Activated naive CD4-positive, alpha-beta T cell treated with Interleukin-2 at 50 U/mL for 16 hours (primary cell): ENCODE results near the gene TBC1D4.

ENCODE experiments used
- DNase-seq: peaks from one replicate; pipeline ENCODE4 v3.0.0-alpha.2; 2020

Gene TBC1D4

DNA sequence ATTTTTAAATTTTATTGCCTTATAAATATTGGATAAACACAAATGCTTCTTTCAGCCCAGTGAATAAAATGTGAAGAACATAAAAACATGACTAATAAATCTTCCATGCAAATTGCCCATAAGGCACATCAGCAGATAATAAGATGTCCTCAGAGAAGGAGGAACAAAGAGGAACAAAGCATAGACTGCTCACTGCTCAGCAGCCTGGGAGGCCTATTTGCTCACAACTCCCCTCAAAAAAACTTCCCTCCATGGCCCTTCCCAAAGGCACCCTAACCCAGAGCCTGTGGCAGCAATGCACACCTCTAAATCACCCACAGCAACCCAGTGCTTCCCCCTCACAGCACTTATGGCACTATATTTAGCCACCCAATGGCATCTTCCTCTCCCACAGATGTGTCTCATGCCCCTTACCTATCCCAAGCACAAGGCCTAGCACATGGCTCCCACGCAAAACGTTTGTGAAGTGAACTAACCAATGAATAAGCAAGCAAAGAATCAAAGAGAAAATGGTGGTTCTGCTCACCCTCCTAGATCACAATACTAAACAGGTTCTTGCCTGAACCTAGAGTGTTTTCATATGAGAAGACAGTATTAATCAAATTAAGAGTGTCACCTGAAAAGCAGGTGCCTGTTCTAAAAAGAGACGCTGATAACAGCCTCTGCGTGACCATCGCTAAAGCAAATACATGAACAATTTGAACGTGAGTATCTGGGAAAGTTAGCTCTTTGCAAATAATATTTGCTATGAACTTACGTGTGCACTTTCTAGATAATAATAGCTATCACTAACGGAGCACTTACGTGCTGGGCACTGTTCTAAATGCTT lies 96.9 kb downstream of the TBC1D4 start:
- DNase-seq: no peak

DNA sequence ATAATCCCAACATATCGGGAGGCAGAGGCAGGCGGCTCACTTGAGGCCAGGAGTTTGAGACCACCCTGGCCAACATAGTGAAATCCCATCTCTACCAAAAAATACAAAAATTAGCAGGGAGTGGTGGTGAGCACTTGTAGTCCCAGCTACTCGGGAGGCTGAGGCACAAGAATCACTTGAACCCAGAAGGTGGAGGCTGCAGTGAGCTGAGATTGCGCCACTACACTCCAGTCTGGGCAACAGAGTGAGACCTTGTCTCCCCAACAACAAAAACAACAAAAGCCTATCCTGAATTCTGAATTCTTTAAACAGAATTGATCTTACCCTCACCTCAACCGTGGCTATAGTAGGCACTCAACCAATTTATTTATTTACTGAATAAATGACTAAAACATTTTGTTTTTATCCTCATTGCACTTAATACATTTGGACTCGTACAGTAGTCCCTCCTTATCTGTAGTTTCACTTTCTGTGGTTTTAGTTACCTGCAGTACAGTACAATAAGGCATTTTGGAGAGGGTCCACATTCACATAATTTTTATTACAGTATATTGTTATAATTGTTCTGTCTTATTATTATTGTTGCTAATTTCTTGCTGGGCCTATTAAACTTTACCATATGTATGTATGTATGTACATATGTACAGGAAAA lies 98.8 kb downstream of the TBC1D4 start:
- DNase-seq: no peak

DNA sequence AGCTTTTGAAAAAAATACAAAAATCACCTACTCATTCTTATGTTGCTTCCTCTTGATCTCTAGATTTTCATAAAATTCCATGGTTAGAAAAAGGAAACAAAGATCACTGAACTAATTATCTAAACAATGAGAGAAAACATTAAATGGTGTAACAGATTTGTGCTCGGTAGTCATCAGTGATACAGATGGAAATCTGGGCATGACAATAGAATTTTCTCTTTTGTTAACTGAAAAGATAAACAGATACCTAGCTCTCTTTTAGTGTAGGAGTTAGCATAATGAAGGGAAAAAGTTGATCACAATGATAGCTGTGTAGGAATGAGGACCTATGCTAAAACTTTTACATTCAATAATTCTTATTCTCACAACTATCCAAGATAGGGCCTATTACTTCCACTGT lies 103.7 kb downstream of the TBC1D4 start:
- no peak for DNase-seq

DNA sequence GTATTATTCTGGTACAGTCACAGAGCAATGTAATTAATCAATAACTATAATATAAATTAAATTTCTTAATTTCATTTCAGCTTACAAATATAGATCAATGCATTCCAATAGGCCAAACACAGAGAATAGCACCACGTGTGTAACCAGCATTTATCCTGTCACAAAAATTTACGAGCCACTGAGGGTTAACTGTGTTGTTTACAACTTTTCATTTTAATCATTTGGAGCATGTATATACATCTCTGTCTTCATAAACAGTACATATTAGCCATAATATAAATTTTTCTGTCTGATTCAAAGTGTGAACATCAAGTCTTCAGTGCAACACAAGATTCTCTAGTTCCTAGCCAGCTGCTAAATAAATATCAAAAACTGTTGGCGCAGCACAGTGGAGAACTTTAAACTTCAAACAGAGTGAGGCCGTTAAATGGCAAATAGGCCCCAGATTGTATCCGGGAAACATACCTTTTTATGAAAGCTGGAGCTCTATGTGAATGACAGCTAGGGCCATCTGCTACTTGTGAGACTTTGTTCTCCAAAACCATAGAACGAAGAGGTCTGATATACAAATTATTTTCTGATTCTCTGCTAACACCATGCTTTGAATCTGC lies 105.1 kb downstream of the TBC1D4 start:
- DNase-seq: no peak

GRCh38 chr13:75375329-75375728 lies 106.6 kb downstream of the TBC1D4 start:
- DNase-seq: no peak

- DNase-seq: no peak
These were observed 108.0 kb downstream of the TBC1D4 start for GRCh38 chr13:75373988-75374387.

- no peak for DNase-seq
These were observed 108.8 kb downstream of the TBC1D4 start for GRCh38 chr13:75372923-75373841.

DNA sequence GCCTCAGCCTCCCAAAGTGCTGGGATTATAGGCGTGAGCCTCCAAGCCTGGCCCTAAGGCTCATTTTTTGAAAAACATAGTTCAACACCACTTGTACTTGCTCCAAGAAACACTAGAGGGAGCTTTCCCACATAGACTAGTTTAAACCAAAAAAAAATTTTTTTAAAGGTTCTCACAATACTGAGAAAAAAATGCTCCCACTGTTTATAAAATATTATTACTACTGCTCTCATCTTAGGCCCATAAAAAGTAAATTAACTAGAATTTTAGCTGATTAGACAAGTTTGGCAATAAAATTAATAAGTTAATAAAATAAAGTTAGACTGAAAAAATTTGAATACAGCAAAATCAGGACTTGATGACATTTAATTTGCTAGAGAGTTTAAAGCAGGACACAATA lies 109.5 kb downstream of the TBC1D4 start:
- DNase-seq: no peak

DNA sequence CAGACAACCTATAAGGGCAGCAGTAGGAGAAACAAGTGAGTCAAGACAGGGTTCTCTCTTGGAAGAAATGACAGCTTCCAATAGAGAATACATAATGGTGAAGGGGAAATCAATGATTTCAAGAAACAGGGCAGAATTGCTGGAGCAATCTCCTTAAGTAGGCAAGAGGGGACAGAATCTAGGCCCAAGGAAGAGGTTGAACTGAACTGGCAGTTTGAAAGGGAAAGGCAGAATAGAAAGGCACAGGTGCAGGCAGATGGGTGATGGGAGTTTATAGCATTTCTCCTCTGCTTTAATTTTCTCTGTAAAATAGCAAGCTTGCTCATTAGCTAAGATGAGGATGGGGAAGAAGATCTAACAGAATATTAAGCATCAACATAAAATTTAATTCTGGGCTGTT lies 110.8 kb downstream of the TBC1D4 start:
- DNase-seq: no peak

GRCh38 chr13:75370774-75371173 lies 111.2 kb downstream of the TBC1D4 start:
- no peak for DNase-seq

DNA sequence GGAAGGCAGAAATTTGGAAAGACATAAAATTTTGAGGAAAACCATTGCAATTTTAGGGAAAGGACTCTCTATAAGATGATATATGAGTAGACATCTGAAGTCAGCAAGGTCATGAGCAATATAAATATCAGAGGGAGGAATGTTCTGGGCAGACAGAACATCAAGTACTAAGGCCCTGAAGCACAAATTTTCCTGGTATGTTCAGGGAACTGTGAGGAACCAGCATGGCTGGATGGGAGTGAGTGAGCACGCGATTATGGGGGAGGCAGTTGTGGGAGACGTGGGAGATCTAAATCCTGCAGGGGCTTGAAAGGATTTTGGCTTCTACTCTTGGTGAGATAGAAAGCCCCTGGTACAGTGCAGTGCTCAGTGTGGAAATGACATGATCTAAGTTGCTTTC lies 112.0 kb downstream of the TBC1D4 start:
- no peak for DNase-seq

GRCh38 chr13:75368167-75368566 lies 113.8 kb downstream of the TBC1D4 start:
- DNase-seq: no peak

- no peak for DNase-seq
These were observed 115.3 kb downstream of the TBC1D4 start for GRCh38 chr13:75366380-75367280.

DNA sequence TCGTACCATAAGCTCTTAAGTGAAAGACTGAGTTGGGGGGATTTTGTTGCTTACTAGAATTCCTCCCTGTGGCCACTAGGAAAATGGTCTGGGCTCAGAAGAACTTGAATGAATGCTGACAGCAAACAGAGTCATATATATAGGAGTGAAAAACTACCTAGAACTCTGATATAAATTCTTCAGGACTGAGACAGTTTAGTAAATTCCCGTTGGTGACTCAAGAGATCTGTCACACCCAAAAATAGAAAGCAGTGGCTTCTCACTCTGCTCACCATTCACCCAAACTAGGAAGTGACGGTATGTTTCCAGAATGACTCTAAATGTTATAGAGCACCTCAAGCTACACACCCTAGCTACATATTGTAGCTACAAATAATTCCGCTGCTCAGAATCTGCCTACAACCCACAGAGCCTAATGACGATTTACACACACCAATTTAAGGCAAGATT lies 116.2 kb downstream of the TBC1D4 start:
- DNase-seq: peak; percentile 15

DNA sequence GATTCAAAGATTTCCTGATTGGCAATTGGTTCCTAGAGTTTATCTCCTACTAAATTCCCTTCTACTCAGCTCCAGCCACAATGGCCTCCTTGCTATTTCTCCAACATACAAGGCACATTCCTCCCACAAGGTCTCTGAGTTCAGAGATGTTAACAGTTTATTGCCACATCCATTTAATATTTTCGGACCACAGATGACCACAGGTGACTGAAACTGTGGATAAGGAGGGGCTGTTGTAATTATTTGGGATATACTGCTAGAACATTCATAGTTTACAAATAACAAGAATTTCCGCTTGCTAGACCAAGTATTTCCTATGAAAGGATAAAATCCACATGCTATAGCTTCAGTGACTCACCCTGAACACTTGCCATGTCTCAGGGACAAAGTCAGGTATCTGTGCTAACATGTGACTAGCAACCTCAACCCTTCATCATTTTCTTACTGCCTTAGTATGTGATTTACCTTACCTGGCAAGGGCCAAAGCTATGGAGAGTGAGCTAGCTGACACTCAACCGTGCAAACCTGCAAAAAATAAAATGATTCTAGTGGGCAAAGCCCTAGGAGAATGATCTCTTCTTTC lies 117.7 kb downstream of the TBC1D4 start:
- DNase-seq: no peak

GRCh38 chr13:75363371-75363770 lies 118.6 kb downstream of the TBC1D4 start:
- DNase-seq: no peak

DNA sequence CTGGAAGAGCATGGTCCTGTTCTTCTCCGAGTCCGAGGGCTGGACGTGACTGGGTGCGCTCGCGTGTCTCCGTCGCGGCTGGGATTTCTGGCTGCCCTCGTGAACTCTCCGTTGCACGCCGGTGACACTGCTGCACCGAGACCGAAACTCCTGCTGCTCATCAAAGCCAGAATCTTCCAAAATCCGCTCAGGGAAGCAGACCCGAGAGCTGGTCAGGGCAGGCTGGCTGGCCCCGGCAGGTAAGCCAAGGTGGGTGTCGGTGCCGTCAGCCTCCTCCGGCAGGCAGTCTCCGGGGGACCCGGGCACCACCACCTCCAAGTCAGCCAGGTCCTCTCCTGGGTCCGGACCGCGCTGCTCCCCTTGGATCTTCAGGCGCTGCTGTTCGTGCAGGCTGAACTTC lies 119.9 kb downstream of the TBC1D4 start:
- DNase-seq: no peak

DNA sequence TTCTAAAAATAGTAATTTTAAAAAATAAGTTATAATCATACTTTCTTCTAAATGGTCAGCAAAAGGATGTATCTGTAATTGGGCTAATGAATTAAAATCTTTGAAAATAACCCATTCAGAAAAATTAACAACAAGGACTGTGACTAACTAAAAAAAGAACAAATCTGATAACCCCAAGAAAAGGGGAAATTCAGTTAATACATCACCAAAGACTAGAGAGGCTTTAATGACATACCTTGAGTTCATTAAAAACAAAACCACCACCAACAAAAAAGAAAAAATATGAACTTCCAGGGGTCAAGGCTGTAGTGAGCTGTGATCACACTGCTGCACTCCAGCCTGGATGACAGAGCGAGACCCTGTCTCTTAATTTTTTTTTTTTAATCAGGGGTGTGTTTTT lies 121.8 kb downstream of the TBC1D4 start:
- no peak for DNase-seq

DNA sequence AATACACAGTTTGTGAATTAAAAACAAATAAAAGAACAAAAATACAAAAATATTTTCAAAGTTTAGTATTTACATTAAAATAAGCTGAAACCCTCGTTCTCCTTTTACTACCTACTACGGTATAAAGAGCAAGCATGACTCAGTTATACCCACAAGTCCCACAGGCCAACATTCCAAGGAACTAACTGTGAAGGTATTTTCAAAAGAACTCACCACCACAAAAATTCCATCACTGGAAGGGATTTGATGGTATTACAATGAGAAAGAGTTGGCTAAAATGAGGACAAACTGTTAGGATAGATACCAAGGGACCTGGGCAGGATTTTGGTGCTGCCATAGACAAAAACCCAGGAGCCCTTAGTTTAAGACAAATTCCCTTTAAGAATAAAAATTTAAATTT lies 122.7 kb downstream of the TBC1D4 start:
- DNase-seq: no peak

DNA sequence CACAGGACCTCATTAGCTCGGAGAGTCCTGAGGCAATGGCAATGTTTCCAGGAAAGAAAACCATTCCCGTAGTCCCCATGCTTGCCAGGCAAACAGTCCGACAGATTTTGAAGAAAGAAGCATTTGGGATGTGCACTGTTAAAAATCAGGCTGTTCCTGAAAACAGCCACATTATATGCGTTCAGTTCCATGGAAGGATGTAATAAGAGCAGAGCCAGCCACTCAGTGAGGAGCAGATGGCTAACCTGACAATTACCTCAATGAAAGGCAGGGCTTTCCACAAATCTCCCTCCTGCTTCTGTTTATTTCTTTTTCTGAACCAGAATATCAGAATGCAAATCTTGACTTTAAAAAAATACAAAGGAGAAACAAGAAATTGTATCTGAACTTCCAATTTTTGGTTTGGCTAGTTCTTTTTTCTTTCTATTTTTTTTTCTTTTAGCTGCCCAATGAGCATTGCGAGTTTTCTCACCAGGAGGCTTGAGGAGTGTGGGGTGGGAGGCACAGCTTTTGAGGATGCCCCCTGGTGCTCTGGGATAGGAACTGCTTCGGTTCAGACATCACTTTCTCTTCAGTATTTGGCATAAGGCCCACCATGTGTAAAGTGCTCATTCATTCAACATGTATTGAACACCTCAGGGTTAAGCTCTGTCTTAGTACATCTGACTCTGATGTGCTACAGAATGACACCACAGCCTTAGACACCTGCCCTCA lies 124.2 kb downstream of the TBC1D4 start:
- DNase-seq: peak; percentile 49

DNA sequence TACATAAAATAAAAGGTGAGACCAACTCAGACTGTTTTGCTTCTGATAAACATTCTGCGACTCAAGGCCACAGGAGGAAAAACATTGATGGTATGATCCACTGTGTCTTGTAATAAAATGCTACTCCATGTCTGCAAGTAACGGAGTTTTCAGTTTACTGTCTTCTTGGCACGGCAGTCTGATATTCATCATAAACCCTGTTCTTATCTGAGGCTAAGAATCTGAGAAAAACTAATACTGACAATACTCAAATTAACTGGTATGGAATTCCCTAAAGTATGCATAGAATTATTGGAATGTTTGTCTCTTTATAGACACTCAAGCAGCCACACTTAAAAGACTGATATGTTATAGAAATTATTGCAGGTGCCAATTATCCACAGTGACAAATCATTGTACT lies 125.5 kb downstream of the TBC1D4 start:
- DNase-seq: no peak
